IMR-90 (cell line): ENCODE results near the gene PTPRF. TPM values are rescaled to one million over a fixed set of nuclear protein-coding genes. Genes with fewer than 3 reads are reported as not detected.

Source experiments
- ATAC-seq: fragments of 200-7000 bp; cut with Tn5 transposase; 2 replicates; pipeline ENCODE4 v1.9.1; 2020; ENCODE audit warnings: low read depth, mild to moderate bottlenecking, moderate library complexity
- BruUV-seq: library from RNA; stranded (reverse); fragments of 400-500 nt; replicated peaks from 2 replicates; lab custom pipeline; 2021; lab: Mats Ljungman, UMichigan
- CTCF ChIA-PET: fragments of 300-600 bp; formaldehyde crosslinking; extraction: SDS; loops from one replicate; lab custom pipeline; 2021; ENCODE audit warnings: antibody characterized with exemption; lab: Yijun Ruan, JAX
- POLR2A ChIA-PET: fragments of 300-600 bp; sonication (Branson Sonifier 250); formaldehyde crosslinking; loops from one replicate; lab custom pipeline; 2022; ENCODE audit warnings: antibody characterized with exemption; ENCODE audit not compliant: unreplicated experiment; lab: Charles Lee
- DNase-seq: peaks from one replicate; pipeline ENCODE4 v3.0.0; 2013
- H2AFZ ChIP-seq: replicated peaks from 2 replicates; pipeline ENCODE3; 2013; ENCODE audit warnings: low read length, mild to moderate bottlenecking; ENCODE audit not compliant: poor library complexity
- H2AK5ac ChIP-seq: 2 replicates; pipeline ENCODE4 v1.6.1; 2013; ENCODE audit warnings: low read depth, low read length, inconsistent platforms
- H2AK9ac ChIP-seq: replicated peaks from 2 replicates; pipeline ENCODE3; 2013; ENCODE audit warnings: mild to moderate bottlenecking, low read depth, low read length, moderate library complexity; ENCODE audit not compliant: poor library complexity
- H2BK120ac ChIP-seq: 2 replicates; pipeline ENCODE4 v1.6.1; 2013; ENCODE audit warnings: low read depth, low read length, inconsistent platforms
- H2BK15ac ChIP-seq: 3 replicates; pipeline ENCODE4 v1.6.1; 2013; ENCODE audit warnings: low read depth, low read length, inconsistent platforms
- H2BK20ac ChIP-seq: 2 replicates; pipeline ENCODE4 v1.6.1; 2013; ENCODE audit warnings: low read depth, mild to moderate bottlenecking, inconsistent platforms, low read length, moderate library complexity
- H2BK5ac ChIP-seq: 2 replicates; pipeline ENCODE4 v1.6.1; 2013; ENCODE audit warnings: mild to moderate bottlenecking, low read depth, low read length, inconsistent platforms; ENCODE audit not compliant: poor library complexity, severe bottlenecking
- H3K14ac ChIP-seq: replicated peaks from 2 replicates; pipeline ENCODE4 v1.6.1; 2013; ENCODE audit warnings: low read depth, low read length, inconsistent platforms
- H3K18ac ChIP-seq: 2 replicates; pipeline ENCODE4 v1.6.1; 2013; ENCODE audit warnings: low read depth, low read length, control low read depth
- H3K23ac ChIP-seq: 2 replicates; pipeline ENCODE4 v1.6.1; 2013; ENCODE audit warnings: low read depth, low read length, inconsistent platforms
- H3K27ac ChIP-seq: 2 replicates; pipeline ENCODE4 v1.5.1; 2013; ENCODE audit warnings: mild to moderate bottlenecking, control low read depth, low read length; ENCODE audit not compliant: insufficient read depth
- H3K27me3 ChIP-seq: 2 replicates; pipeline ENCODE4 v1.6.1; 2013; ENCODE audit warnings: low read length; ENCODE audit not compliant: control insufficient read depth, insufficient read depth
- H3K36me3 ChIP-seq: 2 replicates; pipeline ENCODE4 v1.6.1; 2013; ENCODE audit warnings: low read length, mixed read lengths; ENCODE audit not compliant: control insufficient read depth, insufficient read depth
- H3K4ac ChIP-seq: 2 replicates; pipeline ENCODE4 v1.6.1; 2013; ENCODE audit warnings: low read depth, low read length, inconsistent platforms
- H3K4me1 ChIP-seq: 2 replicates; pipeline ENCODE4 v1.6.1; 2013; ENCODE audit warnings: low read length, mixed read lengths; ENCODE audit not compliant: control insufficient read depth, insufficient read depth
- H3K4me2 ChIP-seq: 2 replicates; pipeline ENCODE4 v1.6.1; 2013; ENCODE audit warnings: low read depth, mild to moderate bottlenecking, control low read depth, low read length, moderate library complexity
- H3K4me3 ChIP-seq: 2 replicates; pipeline ENCODE4 v1.5.1; 2013; ENCODE audit warnings: low read depth, mild to moderate bottlenecking, control low read depth, low read length, moderate library complexity; ENCODE audit not compliant: insufficient read depth
- H3K56ac ChIP-seq: 2 replicates; pipeline ENCODE4 v1.6.1; 2013; ENCODE audit warnings: low read length, inconsistent platforms; ENCODE audit not compliant: insufficient read depth; ENCODE audit errors: extremely low read depth
- H3K79me1 ChIP-seq, 2 experiments: 2 replicates each; pipeline ENCODE4 v1.6.1; 2013; ENCODE audit warnings: low read length in 2 of 2, inconsistent platforms in 1 of 2, low read depth in 1 of 2
- H3K9ac ChIP-seq: 2 replicates; pipeline ENCODE4 v1.6.1; 2013; ENCODE audit warnings: low read depth, low read length, control low read depth
- H3K9me1 ChIP-seq: 2 replicates; pipeline ENCODE4 v1.6.1; 2013; ENCODE audit warnings: low read length, inconsistent platforms; ENCODE audit not compliant: insufficient read depth
- H3K9me3 ChIP-seq: 2 replicates; pipeline ENCODE4 v1.6.1; 2013; ENCODE audit warnings: low read length; ENCODE audit not compliant: control insufficient read depth, insufficient read depth
- H4K20me1 ChIP-seq: 2 replicates; pipeline ENCODE4 v1.6.1; 2013; ENCODE audit warnings: low read length, inconsistent platforms; ENCODE audit not compliant: insufficient read depth
- H4K5ac ChIP-seq: 2 replicates; pipeline ENCODE4 v1.6.1; 2013; ENCODE audit warnings: mild to moderate bottlenecking, low read depth, low read length, control low read depth
- H4K8ac ChIP-seq, 2 experiments: 2 replicates each; pipeline ENCODE4 v1.6.1; 2013; ENCODE audit warnings: low read depth in 2 of 2, low read length in 2 of 2, control low read depth in 1 of 2, inconsistent platforms in 1 of 2
- H4K91ac ChIP-seq: 2 replicates; pipeline ENCODE4 v1.6.1; 2013; ENCODE audit warnings: low read depth, low read length, inconsistent platforms; ENCODE audit not compliant: insufficient read depth
- BHLHE40 ChIP-seq: fragments of 150-350 bp; IDR thresholded peaks from 2 replicates; pipeline ENCODE4 v1.6.1; 2016; ENCODE audit warnings: mild to moderate bottlenecking, low read depth, low read length
- CEBPB ChIP-seq: IDR thresholded peaks from 2 replicates; pipeline ENCODE4 v1.6.1; 2012; ENCODE audit warnings: low read depth, low read length, improper control_type of control experiment
- CHD1 ChIP-seq: IDR thresholded peaks from 2 replicates; pipeline ENCODE4 v1.6.1; 2012; ENCODE audit warnings: low read depth, low read length, improper control_type of control experiment
- FOS ChIP-seq: fragments of 150-350 bp; IDR thresholded peaks from 2 replicates; pipeline ENCODE4 v1.6.1; 2016; ENCODE audit warnings: low read depth, low read length
- MAZ ChIP-seq: IDR thresholded peaks from 2 replicates; pipeline ENCODE4 v1.6.1; 2012; ENCODE audit warnings: low read depth, mild to moderate bottlenecking, low read length, improper control_type of control experiment, moderate library complexity, borderline replicate concordance
- MXI1 ChIP-seq: IDR thresholded peaks from 2 replicates; pipeline ENCODE4 v1.6.1; 2012; ENCODE audit warnings: low read depth, mild to moderate bottlenecking, low read length, moderate library complexity, borderline replicate concordance
- NFE2L2 ChIP-seq: fragments of 150-350 bp; IDR thresholded peaks from 2 replicates; pipeline ENCODE4 v1.6.1; 2016; ENCODE audit warnings: low read depth, mild to moderate bottlenecking, low read length
- POLR2A ChIP-seq: IDR thresholded peaks from 2 replicates; pipeline ENCODE4 v1.6.1; 2012; ENCODE audit warnings: mild to moderate bottlenecking, low read depth, low read length
- RAD21 ChIP-seq: IDR thresholded peaks from 2 replicates; pipeline ENCODE4 v1.6.1; 2012; ENCODE audit warnings: low read length, improper control_type of control experiment
- SMC3 ChIP-seq: fragments of 150-350 bp; IDR thresholded peaks from 2 replicates; pipeline ENCODE4 v1.6.1; 2016; ENCODE audit warnings: low read depth, mild to moderate bottlenecking, antibody characterized with exemption, low read length, moderate library complexity
- WGBS, 2 experiments: methylation state at CpG; one replicate each; pipeline versions ENCODE4 v1.1.5 to v1.1.7; 2013; ENCODE audit warnings: missing lambda C conversion rate in 2 of 2; ENCODE audit not compliant: insufficient read length in 1 of 2; ENCODE audit errors: extremely low coverage in 2 of 2; 5-methylcytosine and 5-hydroxymethylcytosine counted together
- dilution Hi-C: fragments of 300-500 bp; cut with HindIII; formaldehyde crosslinking; loops from one replicate; pipeline ENCODE4 v1.14.3; 2018; ENCODE audit warnings: low sequenced_read_pairs; ENCODE audit not compliant: unreplicated experiment
- in situ Hi-C: fragments of 300-500 bp; cut with MboI; formaldehyde crosslinking; loops from 3 replicates; pipeline ENCODE4 v1.14.3; 2019; ENCODE audit warnings: low sequenced_read_pairs, inconsistent platforms, mixed read lengths
- intact Hi-C: fragments of 100-400 bp; cut with micrococcal nuclease; formaldehyde crosslinking; loops from 2 replicates; pipeline ENCODE4 v1.10.0; 2022
- polyA plus RNA-seq, 3 experiments: library from polyadenylated mRNA; depleted of rRNA; stranded (reverse); fragments of >200 nt; gene quantifications; 2 replicates each; pipeline ENCODE4 v1.2.3, GENCODE V29; 2012; ENCODE audit warnings: low replicate concordance in 1 of 3
- total RNA-seq: library from RNA; depleted of rRNA; stranded (reverse); fragments of >200 nt; gene quantifications from 2 replicates; pipeline ENCODE4 v1.2.3, GENCODE V29; 2012
- TF ChIP-seq, protein P1 (sequence below): conservative IDR thresholded peaks from 2 replicates; pipeline ENCODE4 v1.5.1; 2012; ENCODE audit warnings: mild to moderate bottlenecking, low read depth, low read length, improper control_type of control experiment

The PTPRF gene
- total and polyA plus RNA-seq, 2 of the 4 experiments (the other 2 are of a cell fraction) = 25.8 to 92.3 TPM

DNA sequence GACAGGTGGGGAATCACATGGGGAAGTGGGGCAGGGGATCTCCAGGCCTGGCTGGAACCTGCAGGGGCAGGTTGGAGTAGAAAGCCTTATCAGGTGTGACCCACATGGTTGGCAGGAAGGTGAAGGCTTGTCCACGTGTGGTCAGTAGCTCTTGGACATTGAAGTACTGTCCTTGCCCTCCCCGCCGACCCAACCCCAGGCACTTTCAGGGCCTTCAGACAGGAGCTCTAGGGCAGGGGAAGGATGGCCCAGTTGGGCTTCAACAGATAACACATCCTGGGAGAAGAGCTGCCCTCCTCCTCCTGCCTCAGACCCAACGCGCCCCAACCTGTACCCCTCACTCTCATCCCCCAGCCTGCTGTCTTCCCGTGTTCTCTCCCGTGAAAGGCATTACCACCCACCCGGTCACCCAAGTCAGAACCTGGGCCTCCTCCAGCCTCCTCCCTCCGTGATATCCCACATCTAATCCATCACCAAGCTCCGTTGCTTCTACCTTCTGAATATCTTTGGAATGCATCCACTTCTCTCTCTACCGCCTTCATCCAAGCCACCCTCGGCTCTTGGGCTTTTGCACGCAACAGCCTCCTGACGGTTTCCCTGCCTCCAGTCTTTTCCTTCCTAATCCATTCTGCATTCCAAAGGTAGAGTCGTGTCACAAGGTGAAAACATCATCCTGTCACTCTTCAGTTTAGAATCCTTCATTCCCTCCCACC lies 15.9 kb downstream of the PTPRF start:
- no peak overlapping the region for H2AFZ ChIP-seq
- intact Hi-C loops = no loop called here
- no peak overlapping the region for H2BK120ac ChIP-seq
- peaks cover 16% of the 10 kb centered on the region for H3K36me3 ChIP-seq
- TF ChIP-seq FOS = no peak
- no peak for TF ChIP-seq MXI1
- TF ChIP-seq CEBPB = no peak
- no peak for TF ChIP-seq NFE2L2
- TF ChIP-seq SMC3 = no peak
- TF ChIP-seq POLR2A = no peak
- TF ChIP-seq CHD1 = no peak
- TF ChIP-seq BHLHE40 = no peak
- no peak for TF ChIP-seq RAD21
- TF ChIP-seq, protein P1, sequence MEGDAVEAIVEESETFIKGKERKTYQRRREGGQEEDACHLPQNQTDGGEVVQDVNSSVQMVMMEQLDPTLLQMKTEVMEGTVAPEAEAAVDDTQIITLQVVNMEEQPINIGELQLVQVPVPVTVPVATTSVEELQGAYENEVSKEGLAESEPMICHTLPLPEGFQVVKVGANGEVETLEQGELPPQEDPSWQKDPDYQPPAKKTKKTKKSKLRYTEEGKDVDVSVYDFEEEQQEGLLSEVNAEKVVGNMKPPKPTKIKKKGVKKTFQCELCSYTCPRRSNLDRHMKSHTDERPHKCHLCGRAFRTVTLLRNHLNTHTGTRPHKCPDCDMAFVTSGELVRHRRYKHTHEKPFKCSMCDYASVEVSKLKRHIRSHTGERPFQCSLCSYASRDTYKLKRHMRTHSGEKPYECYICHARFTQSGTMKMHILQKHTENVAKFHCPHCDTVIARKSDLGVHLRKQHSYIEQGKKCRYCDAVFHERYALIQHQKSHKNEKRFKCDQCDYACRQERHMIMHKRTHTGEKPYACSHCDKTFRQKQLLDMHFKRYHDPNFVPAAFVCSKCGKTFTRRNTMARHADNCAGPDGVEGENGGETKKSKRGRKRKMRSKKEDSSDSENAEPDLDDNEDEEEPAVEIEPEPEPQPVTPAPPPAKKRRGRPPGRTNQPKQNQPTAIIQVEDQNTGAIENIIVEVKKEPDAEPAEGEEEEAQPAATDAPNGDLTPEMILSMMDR = no peak
- TF ChIP-seq MAZ = no peak
- peaks cover 11% of the 10 kb centered on the region for H3K9me1 ChIP-seq
- no peak overlapping the region for H4K5ac ChIP-seq
- in situ Hi-C loops = loop anchor here (25.0 kb wide), 1 partner anchor 416 kb away; the partner anchor contains the start of genes ATP6V0B and DPH2
- no peaks in the 10 kb centered on the region for H3K9me3 ChIP-seq
- H3K4ac ChIP-seq = no peak overlapping the region
- H2BK15ac ChIP-seq = no peak overlapping the region
- H3K27me3 ChIP-seq = no peaks in the 10 kb centered on the region
- H3K18ac ChIP-seq = no peak overlapping the region
- no peak overlapping the region for H3K56ac ChIP-seq
- no peak overlapping the region for H3K14ac ChIP-seq
- H2BK20ac ChIP-seq = no peak overlapping the region
- no peak overlapping the region for H3K4me2 ChIP-seq
- BruUV-seq = no TSS peak
- DNase-seq = no peak
- H2AK5ac ChIP-seq = no peak overlapping the region
- H2BK5ac ChIP-seq = no peak overlapping the region
- no peak overlapping the region for H4K91ac ChIP-seq
- ChIA-PET POLR2A (no interaction called here), CTCF (no interaction called here)
- H3K4me3 ChIP-seq = no peak overlapping the region
- WGBS, 2 experiments = 86% methylated on average over 11 of the region's 15 CpGs; no CpG with 5 or more reads in 1 of the 2 experiments
- dilution Hi-C loops = no loop called here
- peaks cover 71% of the 10 kb centered on the region for H4K20me1 ChIP-seq
- no peak overlapping the region for H3K9ac ChIP-seq
- no peak overlapping the region for H2AK9ac ChIP-seq
- no peak overlapping the region for H4K8ac ChIP-seq
- ATAC-seq = no peak
- peaks cover 27 to 84% of the 10 kb centered on the region in 2 experiments for H3K79me1 ChIP-seq
- peaks cover 4% of the 10 kb centered on the region; the same call in 1 of the 2 replicates for H3K4me1 ChIP-seq
- no peak overlapping the region for H3K23ac ChIP-seq
- no peak overlapping the region for H3K27ac ChIP-seq
